ENCODE data around the gene ITFG2.

DNA sequence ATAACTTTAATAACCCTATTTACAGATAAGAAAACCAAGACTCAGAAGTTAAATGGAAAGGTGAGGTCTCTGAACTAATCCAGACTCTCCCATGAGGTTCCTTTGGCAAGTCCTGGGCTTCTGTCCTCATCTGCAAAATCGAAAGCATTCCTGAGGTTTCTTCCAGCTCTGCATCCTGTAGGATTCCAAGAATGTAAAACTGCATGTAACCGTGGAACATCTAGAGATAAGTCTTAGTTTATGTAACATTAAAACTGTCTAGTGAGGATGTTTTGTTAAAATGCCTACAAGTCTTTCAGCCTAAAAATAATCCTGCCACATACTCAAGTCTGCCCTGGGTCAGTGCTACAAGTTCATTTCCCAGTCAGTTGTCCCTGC is 7.3 kb upstream of the ITFG2 start:
- TF ChIP-seq, protein P1, sequence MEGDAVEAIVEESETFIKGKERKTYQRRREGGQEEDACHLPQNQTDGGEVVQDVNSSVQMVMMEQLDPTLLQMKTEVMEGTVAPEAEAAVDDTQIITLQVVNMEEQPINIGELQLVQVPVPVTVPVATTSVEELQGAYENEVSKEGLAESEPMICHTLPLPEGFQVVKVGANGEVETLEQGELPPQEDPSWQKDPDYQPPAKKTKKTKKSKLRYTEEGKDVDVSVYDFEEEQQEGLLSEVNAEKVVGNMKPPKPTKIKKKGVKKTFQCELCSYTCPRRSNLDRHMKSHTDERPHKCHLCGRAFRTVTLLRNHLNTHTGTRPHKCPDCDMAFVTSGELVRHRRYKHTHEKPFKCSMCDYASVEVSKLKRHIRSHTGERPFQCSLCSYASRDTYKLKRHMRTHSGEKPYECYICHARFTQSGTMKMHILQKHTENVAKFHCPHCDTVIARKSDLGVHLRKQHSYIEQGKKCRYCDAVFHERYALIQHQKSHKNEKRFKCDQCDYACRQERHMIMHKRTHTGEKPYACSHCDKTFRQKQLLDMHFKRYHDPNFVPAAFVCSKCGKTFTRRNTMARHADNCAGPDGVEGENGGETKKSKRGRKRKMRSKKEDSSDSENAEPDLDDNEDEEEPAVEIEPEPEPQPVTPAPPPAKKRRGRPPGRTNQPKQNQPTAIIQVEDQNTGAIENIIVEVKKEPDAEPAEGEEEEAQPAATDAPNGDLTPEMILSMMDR (IDR thresholded peaks at IDR 0.05): no peak
- no peak for TF ChIP-seq POLR2A (IDR thresholded peaks at IDR 0.05)
